Occipital lobe (tissue), 2 donors: Measurements from ENCODE around the gene GPR183. TPM values are rescaled to one million over a fixed set of nuclear protein-coding genes. Genes with fewer than 3 reads are reported as not detected.

Source experiments
- DNase-seq: peaks from one replicate; lab custom pipeline; 2025; lab: John Stamatoyannopoulos, UW
- total RNA-seq: library from RNA; depleted of rRNA; stranded (reverse); fragments of >200 nt; gene quantifications from one replicate; pipeline ENCODE4 v1.2.3, GENCODE V29; 2014

GPR183 gene
- total RNA-seq, 1 donor from 2014 or later, result 3.1 TPM

DNA sequence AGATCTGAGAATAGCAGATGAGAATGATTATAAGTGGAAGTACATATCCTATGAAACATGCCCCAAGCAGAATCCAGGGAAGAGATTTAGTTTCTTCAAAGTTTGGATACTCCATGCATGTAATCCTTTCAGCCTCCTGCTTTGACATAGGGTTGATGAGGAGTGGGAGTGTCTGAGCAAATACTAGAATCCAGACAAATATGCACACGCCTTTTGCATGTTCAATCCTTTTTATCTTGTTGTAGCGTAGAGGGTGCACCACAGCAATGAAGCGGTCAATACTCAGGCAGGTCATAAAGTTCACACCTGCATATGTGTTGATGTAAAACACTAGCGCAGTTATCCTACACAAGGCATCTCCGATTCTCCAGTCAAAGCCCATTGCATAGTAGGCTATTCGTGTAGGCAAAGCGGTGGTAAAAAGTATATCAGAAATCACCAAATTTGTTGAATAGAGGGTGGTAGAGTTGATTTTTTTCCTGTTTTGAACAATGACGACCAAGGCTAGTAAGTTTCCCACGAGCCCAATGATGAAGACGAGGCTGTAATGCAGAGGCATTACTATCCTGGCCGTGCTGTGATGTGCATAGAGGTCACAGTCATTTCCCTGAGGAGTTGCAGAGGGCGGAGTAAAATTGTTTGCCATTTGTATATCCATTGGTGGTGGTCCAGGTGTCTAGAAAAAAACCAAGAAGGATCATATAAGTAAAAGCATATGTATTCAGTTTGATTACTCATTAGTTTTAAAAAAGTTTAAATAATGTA, 11.5 kb downstream of the GPR183 start:
- DNase-seq, result no peak

- no peak for DNase-seq
Observed at GRCh38 chr13:99294958-99295357, 12.2 kb downstream of the GPR183 start.

DNA sequence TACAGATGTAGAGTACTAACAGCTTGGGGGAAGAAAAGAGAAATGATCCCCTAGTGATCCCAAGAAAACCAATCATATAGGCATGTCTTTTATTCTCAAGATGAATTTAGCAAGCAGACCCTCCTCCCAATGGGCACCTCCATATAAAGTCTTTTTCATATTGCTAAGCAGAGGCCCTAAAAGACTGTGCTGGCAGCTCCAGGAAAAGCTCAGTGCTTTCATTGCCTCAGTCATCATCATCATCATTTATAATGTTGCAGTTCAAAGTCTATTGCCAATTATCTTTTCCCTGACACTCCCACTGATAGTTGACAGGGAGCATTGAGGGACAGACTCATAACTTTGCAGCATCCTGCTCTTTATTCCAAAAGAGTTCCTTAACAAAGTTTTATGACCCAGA, 13.0 kb downstream of the GPR183 start:
- no peak for DNase-seq

DNA sequence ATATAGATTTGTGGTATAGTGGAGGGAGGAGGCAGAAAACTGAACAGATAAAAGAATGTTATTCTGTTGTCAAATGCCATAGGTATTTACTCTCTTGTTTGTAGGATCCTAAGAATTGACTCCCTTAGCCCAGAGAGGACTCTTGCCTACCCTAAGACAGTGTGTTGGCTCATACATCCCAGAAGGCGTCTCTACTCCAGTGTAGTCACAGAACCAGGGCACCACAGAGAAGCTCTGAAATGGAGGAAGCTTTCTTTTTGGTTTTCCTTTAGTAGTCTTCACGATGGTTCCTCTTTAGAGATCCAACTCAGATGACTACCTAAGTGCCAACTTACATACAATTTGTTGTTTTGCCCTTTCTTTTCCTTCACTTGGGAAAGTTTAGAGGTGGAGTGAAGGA, 14.0 kb downstream of the GPR183 start:
- DNase-seq, result no peak

- no peak for DNase-seq
Observed at GRCh38 chr13:99290894-99291293, 16.3 kb downstream of the GPR183 start.

- DNase-seq, result no peak
Observed at GRCh38 chr13:99289674-99290337, 17.4 kb downstream of the GPR183 start.

DNA sequence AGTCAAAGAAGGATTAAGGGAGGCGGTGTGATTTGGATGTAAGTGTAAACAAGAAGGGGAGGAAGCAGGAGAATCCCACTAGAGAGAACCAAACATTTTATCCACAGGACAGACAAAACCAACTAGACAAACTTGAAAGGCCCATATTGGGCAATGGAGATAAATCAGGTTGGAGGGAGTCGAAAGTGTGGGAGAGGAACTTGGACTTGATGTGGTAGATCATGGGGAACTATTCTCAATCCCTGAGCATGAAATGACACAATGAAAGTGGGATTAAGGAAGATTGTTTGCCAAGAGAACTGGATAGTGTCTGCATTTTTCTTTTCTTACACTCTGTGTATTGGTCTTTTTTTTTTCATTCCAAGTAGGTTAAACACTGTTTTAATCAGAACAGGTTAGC, 17.9 kb downstream of the GPR183 start:
- no peak for DNase-seq

DNA sequence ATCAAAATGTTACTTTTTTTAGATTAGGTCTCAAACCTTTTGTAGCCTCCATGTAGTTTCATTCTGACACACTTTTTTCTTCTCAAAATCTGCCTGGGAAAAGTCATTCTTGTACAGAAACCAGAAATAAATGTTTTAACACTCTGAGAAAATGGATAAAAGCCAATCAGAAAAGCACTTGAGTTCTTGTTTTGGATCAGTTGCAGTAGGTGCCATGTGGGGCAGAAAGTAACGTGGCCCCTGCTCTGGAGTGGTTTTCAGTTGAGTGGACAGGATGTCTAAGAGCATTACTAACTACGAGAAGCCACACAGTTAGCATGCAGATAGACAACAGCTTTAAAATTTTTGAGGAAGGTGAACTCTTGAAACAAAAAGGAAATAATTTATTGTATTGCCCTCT, 19.1 kb downstream of the GPR183 start:
- no peak for DNase-seq

DNA sequence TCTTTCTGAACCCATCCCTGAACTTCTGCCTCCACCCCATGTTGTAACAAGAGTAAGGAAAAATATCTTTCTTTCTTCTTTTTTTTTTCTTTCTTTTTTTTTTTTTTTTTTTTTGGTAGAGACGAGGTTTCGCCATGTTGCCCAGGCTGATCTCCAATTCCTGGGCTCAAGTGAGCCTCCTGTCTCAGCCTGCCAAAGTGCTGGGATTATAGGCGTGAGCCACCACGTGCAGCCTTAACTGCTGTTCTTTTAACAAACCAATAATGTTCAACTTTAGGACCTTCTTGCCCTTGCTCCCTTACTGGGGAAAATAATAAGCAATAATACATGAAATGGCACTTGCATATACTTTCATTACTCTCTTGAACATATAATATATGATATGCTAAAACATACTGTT, 19.6 kb downstream of the GPR183 start:
- DNase-seq, result no peak

GRCh38 chr13:99285432-99286182, 21.6 kb downstream of the GPR183 start:
- DNase-seq, result no peak

DNA sequence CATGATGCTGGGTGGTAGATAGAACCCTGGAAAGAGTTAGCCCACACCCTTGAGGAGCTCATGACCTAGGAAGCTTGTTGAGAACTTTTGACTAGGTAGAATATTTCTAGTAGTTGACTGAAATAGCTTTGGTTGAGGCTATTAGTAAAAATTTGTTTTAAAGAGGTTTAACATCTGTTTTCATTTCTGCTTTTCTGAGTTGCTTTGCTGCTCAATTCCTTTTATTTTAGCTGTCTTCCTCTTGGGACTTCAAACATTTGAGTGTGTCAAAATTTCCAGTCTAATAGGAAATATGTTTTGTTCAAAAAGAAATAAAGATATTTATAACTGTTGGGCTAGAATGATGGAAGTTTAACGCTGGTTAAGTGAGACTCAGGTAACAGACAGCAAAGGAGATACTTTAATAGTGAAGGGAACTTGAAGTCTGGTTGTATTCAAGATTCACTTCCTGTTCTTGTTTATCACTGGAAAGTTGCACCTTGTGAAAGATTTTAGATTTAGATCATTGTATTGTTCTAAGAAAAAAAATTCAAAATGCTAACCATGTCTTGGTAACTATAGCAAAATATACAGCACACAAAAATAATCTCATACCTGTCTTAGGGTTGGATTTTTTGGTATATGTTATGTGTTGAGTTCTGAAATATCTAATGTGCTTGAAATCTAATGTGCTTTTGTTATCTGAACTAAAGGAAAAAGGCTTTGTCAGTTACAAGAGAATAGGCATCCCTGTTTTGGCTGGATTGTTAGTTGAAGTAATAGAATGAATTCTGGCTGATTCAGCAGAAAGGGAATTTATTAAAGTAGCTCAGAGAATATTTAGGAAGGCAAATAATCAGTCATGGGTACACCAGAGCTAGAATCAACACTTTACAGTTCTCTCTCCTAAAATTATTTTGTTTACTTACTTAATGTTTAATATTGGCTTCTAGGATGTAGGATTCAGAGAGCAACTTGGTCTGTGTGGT, 24.7 kb downstream of the GPR183 start:
- no peak for DNase-seq

DNA sequence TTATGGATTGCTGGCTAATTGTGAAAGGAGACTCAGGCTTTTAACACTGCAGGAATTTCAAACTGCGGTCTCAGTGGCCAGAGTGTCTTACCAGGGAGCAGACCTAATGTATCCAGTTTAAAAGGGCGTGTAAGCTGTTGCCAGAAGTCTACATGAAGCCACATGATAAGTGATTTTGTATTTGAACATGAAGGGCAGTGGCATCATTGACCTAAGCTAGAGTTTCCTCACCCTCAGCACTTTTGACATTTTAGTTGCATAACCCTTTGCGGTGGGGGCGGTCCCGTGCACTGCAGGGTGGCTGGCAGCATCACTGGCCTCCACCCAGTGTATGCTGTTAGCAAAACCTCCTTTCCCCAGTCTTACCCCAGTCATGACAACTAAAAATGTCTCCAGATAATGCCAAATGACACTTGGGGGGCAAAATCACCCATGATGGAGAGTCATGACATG, 25.4 kb downstream of the GPR183 start:
- no peak for DNase-seq

- no peak for DNase-seq
Observed at GRCh38 chr13:99280166-99280565, 27.0 kb downstream of the GPR183 start.

DNA sequence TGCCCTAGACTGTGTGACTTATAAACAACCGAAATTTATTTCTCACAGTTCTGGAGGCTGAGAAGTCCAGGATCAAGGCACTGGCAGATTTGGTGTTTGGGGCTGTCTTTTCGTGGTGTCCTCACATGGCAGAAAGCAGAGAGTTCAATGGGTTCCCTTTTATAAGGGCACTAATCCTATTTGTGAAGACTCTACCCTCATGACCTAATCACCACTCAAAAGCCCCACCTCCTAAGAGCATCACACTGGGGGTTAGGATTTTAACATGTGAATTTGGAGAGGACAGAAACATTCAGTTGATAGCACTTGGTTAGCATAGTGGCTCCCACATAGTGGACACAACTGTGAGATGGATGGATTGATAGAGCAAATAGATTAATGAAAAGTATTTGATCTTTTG, 27.6 kb downstream of the GPR183 start:
- DNase-seq, result no peak

GRCh38 chr13:99278843-99279242, 28.4 kb downstream of the GPR183 start:
- DNase-seq, result no peak

DNA sequence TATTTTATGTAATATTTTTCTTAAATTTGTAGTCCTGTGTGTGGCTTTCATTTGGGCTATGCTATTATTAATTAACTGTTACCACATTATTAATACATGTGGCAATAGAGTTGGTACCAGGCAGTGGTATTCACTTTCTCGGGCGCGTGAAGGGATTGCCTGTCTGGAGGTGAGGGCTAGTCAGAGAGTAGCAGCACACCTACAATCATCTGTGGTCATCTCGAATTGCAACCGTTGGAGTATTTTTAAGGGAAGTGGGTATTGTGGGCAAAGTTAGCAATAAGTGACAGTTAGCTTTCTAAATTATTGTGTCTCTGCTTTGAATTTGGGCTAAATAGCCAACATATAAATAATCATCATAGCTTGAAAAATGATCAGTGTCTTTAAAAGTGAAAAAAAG, 29.0 kb downstream of the GPR183 start:
- DNase-seq, result no peak

GRCh38 chr13:99277629-99278028, 29.6 kb downstream of the GPR183 start:
- DNase-seq, result no peak

GRCh38 chr13:99276706-99277105, 30.5 kb downstream of the GPR183 start:
- no peak for DNase-seq

- no peak for DNase-seq
Observed at GRCh38 chr13:99275093-99275469, 32.1 kb downstream of the GPR183 start.

- no peak for DNase-seq
Observed at GRCh38 chr13:99273128-99273527, 34.1 kb downstream of the GPR183 start.

GRCh38 chr13:99272481-99272880, 34.7 kb downstream of the GPR183 start:
- no peak for DNase-seq
